RWPE1 (cell line): ENCODE measurements around the gene DNAH8.
"Not testable (repeated sequence)": the region's sequence is repeated elsewhere in the genome, so short reads cannot be mapped to it uniquely, and the experiment has no call there.

Source experiments
- CTCF ChIA-PET: fragments of 350-600 bp; sonication (Branson Sonifier 250); formaldehyde crosslinking; extraction: SDS; loops from one replicate; lab custom pipeline; 2021; lab: Yijun Ruan, JAX
- POLR2A ChIA-PET: fragments of 400-600 bp; formaldehyde crosslinking; extraction: SDS; loops from one replicate; lab custom pipeline; 2020; ENCODE audit warnings: antibody characterized with exemption; ENCODE audit not compliant: low non-redundant PET; lab: Yijun Ruan, JAX
- DNase-seq: peaks from one replicate; pipeline ENCODE4 v3.0.0; 2012; ENCODE audit warnings: low spot score
- H3K27ac ChIP-seq: fragments of 450-650 bp; 2 replicates; pipeline ENCODE4 v1.5.1; 2017
- CTCF ChIP-seq: fragments of 450-650 bp; conservative IDR thresholded peaks from 2 replicates; pipeline ENCODE4 v1.5.1; 2017; ENCODE audit warnings: low read depth, mild to moderate bottlenecking

The DNAH8 gene

GRCh38 chr6:38794682-38795081 is 79.6 kb downstream of the DNAH8 start:
- ChIA-PET POLR2A (no interaction called here), CTCF (no interaction called here)
- no peak overlapping the region for H3K27ac ChIP-seq
- TF ChIP-seq CTCF, result no peak
- no peak for DNase-seq

DNA sequence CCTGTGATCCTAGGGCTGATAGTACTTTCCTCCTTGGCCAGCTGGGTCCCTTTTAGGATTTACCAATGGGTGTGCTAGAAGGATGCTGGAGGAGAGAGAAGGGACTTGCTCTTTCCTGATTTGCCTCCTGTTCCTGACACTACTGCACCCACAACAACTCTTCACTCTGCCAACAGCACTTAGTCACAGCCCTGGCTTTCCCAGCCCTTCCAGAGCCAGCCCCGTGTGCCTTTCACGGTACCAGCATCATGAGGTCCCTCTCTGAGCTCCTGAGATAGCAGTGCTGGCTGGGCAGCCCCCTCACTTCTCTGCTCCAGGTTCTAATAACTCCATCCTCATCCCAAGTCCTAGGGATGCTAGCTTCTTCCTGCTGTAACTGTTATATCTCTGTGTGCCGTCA is 80.9 kb downstream of the DNAH8 start:
- CTCF ChIA-PET, result no interaction called here
- no peak overlapping the region for H3K27ac ChIP-seq
- DNase-seq, result no peak
- POLR2A ChIA-PET, result no interaction called here
- TF ChIP-seq CTCF, result no peak

GRCh38 chr6:38796437-38796836 is 81.3 kb downstream of the DNAH8 start:
- CTCF ChIA-PET, POLR2A ChIA-PET: not testable (repeated sequence)

DNA sequence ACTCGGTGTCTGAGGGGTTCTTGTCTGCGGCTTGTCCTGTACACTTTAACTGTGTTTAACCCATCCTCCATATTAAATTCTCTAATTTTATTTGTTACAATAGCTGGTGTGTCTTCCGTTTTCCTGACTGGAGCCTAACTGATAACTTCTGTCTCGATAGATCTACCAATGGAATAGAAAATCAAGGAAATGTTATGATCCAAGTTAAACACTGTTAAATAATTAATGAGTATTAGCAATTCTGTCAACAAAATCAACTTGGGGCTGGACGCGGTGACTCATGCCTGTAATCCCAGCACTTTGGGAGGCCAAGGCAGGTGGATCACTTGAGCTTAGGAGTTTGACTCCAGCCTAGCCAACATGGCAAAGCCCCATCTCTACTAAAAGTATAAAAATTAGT is 81.7 kb downstream of the DNAH8 start:
- ChIA-PET POLR2A (no interaction called here), CTCF (no interaction called here)
- no peak for DNase-seq
- TF ChIP-seq CTCF, result no peak
- no peak overlapping the region for H3K27ac ChIP-seq

More at GRCh38 chr6:38796437-38796836, 81.3 kb downstream of the DNAH8 start:
- DNase-seq, H3K27ac ChIP-seq: not testable (repeated sequence)

- ChIA-PET POLR2A (no interaction called here), CTCF (no interaction called here)
- H3K27ac ChIP-seq, result no peak overlapping the region
- no peak for TF ChIP-seq CTCF
- DNase-seq, result no peak
These were observed 82.3 kb downstream of the DNAH8 start for GRCh38 chr6:38797391-38797790.

DNA sequence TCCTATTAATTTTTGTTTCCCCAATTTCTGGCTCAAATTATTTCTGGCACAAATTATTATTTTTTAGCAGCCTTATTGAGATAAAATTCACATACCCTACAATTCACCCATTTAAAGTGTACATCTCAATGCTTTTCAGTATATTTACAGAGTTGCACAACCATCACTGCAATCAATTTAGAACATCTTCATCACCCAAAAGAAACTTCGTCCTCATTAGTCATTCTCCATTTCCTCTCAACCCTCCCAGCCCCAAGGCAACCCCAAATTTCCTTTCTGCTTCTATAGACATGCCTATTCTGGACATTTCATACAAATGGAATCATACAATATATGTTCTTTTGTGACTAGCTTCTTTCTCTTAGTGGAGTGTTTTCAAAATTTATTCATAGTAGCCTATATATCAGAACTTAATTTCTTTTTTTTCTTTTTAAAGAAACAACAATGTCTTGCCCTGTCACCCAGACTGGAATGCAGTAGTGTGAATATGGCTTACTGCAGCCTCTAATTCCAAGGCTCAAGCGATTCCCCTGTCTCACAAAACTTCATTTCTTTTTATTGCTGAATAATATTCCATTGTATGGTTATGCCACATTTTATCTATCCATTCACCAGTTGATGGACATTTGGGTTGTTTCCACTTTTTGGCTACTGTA is 84.5 kb downstream of the DNAH8 start:
- POLR2A ChIA-PET, result no interaction called here
- H3K27ac ChIP-seq, result no peak overlapping the region; the same call in 1 of the 2 replicates
- peak; percentile 49 for DNase-seq
- CTCF ChIA-PET, result no interaction called here
- no peak for TF ChIP-seq CTCF

DNA sequence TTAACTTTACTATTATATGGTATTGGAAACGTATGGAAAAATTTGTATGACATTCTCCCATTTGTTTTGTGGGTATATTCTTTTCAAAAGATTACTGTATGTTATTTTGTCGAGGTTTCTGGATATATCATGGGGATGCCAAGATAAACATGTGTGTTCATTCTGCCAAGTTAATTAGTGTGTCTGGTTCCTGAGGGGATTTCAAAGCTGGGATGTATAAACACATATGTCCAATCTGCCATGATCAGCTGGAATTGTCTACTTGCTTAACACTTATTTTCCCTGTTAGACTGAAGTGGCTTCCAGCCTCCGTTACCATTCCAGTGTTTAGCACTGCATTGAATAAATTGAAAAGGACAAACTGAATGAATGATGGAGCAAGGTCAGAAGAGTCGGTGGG is 86.2 kb downstream of the DNAH8 start:
- TF ChIP-seq CTCF, result no peak
- ChIA-PET POLR2A (no interaction called here), CTCF (interaction anchor here (0.7 kb wide), 1 partner anchor 79 kb away, joined by 3 read pairs; no protein-coding TSS in a partner anchor)
- no peak overlapping the region for H3K27ac ChIP-seq
- DNase-seq, result no peak
